ENCODE measurements around the gene TUSC1.
"Not testable (repeated sequence)": the region's sequence is repeated elsewhere in the genome, so short reads cannot be mapped to it uniquely, and the experiment has no call there.

Gene TUSC1

GRCh38 chr9:25678147-25678666 is at the start of gene TUSC1:
TSS of gene TUSC1 (minus strand) at chr9:25678444. CDS start at chr9:25678312, 132 bp downstream.
- FAIRE-seq, result no peak

- FAIRE-seq, result no peak
Observed at GRCh38 chr9:25726871-25727410, 48.7 kb upstream of the TUSC1 start.

- FAIRE-seq, result no peak
Observed at GRCh38 chr9:25724424-25724823, 46.2 kb upstream of the TUSC1 start.

GRCh38 chr9:25716220-25716872 is 38.1 kb upstream of the TUSC1 start:
- no peak for FAIRE-seq

- FAIRE-seq, result no peak
Observed at GRCh38 chr9:25709941-25710340, 31.7 kb upstream of the TUSC1 start.

- no peak for FAIRE-seq
Observed at GRCh38 chr9:25704800-25705199, 26.6 kb upstream of the TUSC1 start.

GRCh38 chr9:25703701-25704357 is 25.6 kb upstream of the TUSC1 start:
- no peak for FAIRE-seq

GRCh38 chr9:25702536-25702935 is 24.3 kb upstream of the TUSC1 start:
- no peak for FAIRE-seq

- not testable (repeated sequence) for FAIRE-seq
Observed at GRCh38 chr9:25700899-25701298, 22.7 kb upstream of the TUSC1 start.

- FAIRE-seq, result no peak
Observed at GRCh38 chr9:25700430-25700829, 22.2 kb upstream of the TUSC1 start.

GRCh38 chr9:25691786-25692185 is 13.5 kb upstream of the TUSC1 start:
- FAIRE-seq, result no peak

- FAIRE-seq, result no peak
Observed at GRCh38 chr9:25684321-25684720, 6.1 kb upstream of the TUSC1 start.

GRCh38 chr9:25681266-25681665 is 3.0 kb upstream of the TUSC1 start:
- no peak for FAIRE-seq

- no peak for FAIRE-seq
Observed at GRCh38 chr9:25678846-25679360, 659 bp upstream of the TUSC1 start.

GRCh38 chr9:25677301-25678146 is 720 bp downstream of the TUSC1 start:
- no peak for FAIRE-seq

GRCh38 chr9:25675858-25676257 is 2.4 kb downstream of the TUSC1 start:
- not testable (repeated sequence) for FAIRE-seq

- no peak for FAIRE-seq
Observed at GRCh38 chr9:25658571-25658970, 19.7 kb downstream of the TUSC1 start.

- no peak for FAIRE-seq
Observed at GRCh38 chr9:25654417-25654816, 23.8 kb downstream of the TUSC1 start.

GRCh38 chr9:25648116-25648515 is 30.1 kb downstream of the TUSC1 start:
- no peak for FAIRE-seq

GRCh38 chr9:25636026-25636425 is 42.2 kb downstream of the TUSC1 start:
- no peak for FAIRE-seq

GRCh38 chr9:25629231-25629630 is 49.0 kb downstream of the TUSC1 start:
- no peak for FAIRE-seq
